HepG2 (cell line): Measurements from ENCODE around the gene CAVIN3. TPM values are rescaled to one million over a fixed set of nuclear protein-coding genes. Genes with fewer than 3 reads are reported as not detected.
"Not testable (repeated sequence)": the region's sequence is repeated elsewhere in the genome, so short reads cannot be mapped to it uniquely, and the experiment has no call there.

Experiments used
- ATAC-seq: fragments of 200-7000 bp; cut with Tn5 transposase; 3 replicates; pipeline ENCODE4 v1.9.1; 2020; ENCODE audit warnings: mild to moderate bottlenecking, moderate library complexity
- BruUV-seq: library from RNA; stranded (reverse); fragments of 400-500 nt; replicated peaks from 2 replicates; lab custom pipeline; 2021; lab: Mats Ljungman, UMichigan
- CTCF ChIA-PET: fragments of 300-600 bp; formaldehyde crosslinking; extraction: SDS; loops from one replicate; lab custom pipeline; 2021; ENCODE audit warnings: low total read pairs, inconsistent platforms, low intra/inter-chr PET ratio; lab: Yijun Ruan, JAX
- POLR2A ChIA-PET: fragments of 350-600 bp; sonication (Branson Sonifier 250); formaldehyde crosslinking; loops from one replicate; lab custom pipeline; 2020; ENCODE audit warnings: antibody characterized with exemption, inconsistent platforms; lab: Yijun Ruan, JAX
- DNase-seq: peaks from one replicate; pipeline ENCODE4 v3.0.0-alpha.2; 2015; ENCODE audit warnings: low spot score
- FAIRE-seq: peaks from 3 replicates; lab custom pipeline; 2011; peaks lifted over from hg19 to GRCh38; lab: Jason Lieb, UNC
- H2AFZ ChIP-seq: one replicate; pipeline ENCODE4 v1.6.1; 2011; ENCODE audit warnings: low read length, inconsistent platforms
- H3K27ac ChIP-seq: fragments of 300-600 bp; 3 replicates; pipeline ENCODE4 v1.8.0; 2011; ENCODE audit warnings: mixed run types, mild to moderate bottlenecking, mixed read lengths, low read length, inconsistent platforms; ENCODE audit not compliant: insufficient read depth; ENCODE audit errors: extremely low read length
- H3K27me3 ChIP-seq, 2 experiments: fragments of 200-600 bp in 1 of 2; 2 replicates in 1 of 2; 3 replicates in 1 of 2; pipeline versions ENCODE4 v1.6.0 to v1.8.0; 2011; ENCODE audit warnings: low read length in 2 of 2, mild to moderate bottlenecking in 2 of 2, moderate library complexity in 2 of 2, inconsistent platforms in 1 of 2; ENCODE audit not compliant: insufficient read depth in 2 of 2, control insufficient read depth in 1 of 2
- H3K36me3 ChIP-seq, 2 experiments: fragments of 200-600 bp in 1 of 2; replicated peaks in 1 of 2; 2 replicates in 1 of 2; 3 replicates in 1 of 2; pipeline versions ENCODE4 v1.5.1 to v1.8.0; 2011; ENCODE audit warnings: low read length in 2 of 2, inconsistent platforms in 1 of 2; ENCODE audit not compliant: insufficient read depth in 2 of 2, control insufficient read depth in 1 of 2
- H3K4me1 ChIP-seq: 2 replicates; pipeline ENCODE4 v1.5.1; 2012; ENCODE audit warnings: low read length, inconsistent platforms; ENCODE audit not compliant: insufficient read depth
- H3K4me2 ChIP-seq: 2 replicates; pipeline ENCODE4 v1.6.0; 2011; ENCODE audit warnings: low read depth, low read length, inconsistent platforms
- H3K4me3 ChIP-seq, 3 experiments: fragments of 200-600 bp in 1 of 3; sonication (generic), shearing (Covaris generic) in 1 of 3; replicated peaks in 1 of 3; 2 replicates each; pipeline ENCODE4 v1.5.1; 2011 to 2016; ENCODE audit warnings: low read length in 3 of 3, inconsistent platforms in 2 of 3, low read depth in 2 of 3, mild to moderate bottlenecking in 2 of 3, control low read depth in 1 of 3, mixed read lengths in 1 of 3; ENCODE audit not compliant: insufficient read depth in 1 of 3
- H3K79me2 ChIP-seq: one replicate; pipeline ENCODE4 v1.6.1; 2011; ENCODE audit warnings: low read length, inconsistent platforms; ENCODE audit not compliant: insufficient read depth
- H3K9ac ChIP-seq: 2 replicates; pipeline ENCODE4 v1.6.0; 2011; ENCODE audit warnings: mild to moderate bottlenecking, low read depth, low read length, inconsistent platforms; ENCODE audit not compliant: insufficient read depth
- H3K9me3 ChIP-seq: 2 replicates; pipeline ENCODE4 v1.5.1; 2012; ENCODE audit warnings: mild to moderate bottlenecking, low read length
- H4K20me1 ChIP-seq: 2 replicates; pipeline ENCODE4 v1.6.0; 2011; ENCODE audit warnings: inconsistent platforms, mild to moderate bottlenecking, low read length, moderate library complexity; ENCODE audit not compliant: insufficient read depth
- SP5 ChIP-seq: IDR thresholded peaks from 2 replicates; pipeline ENCODE4 v1.6.1; 2016; ENCODE audit warnings: low read depth, borderline replicate concordance
- ZNF557 ChIP-seq: sonication (generic); formaldehyde crosslinking; IDR thresholded peaks from 2 replicates; pipeline ENCODE4 v1.4.0; 2020; ENCODE audit warnings: missing genetic modification reagents
- WGBS: methylation state at CpG from one replicate; pipeline ENCODE4 v1.1.6; 2017; ENCODE audit warnings: low lambda C conversion rate; 5-methylcytosine and 5-hydroxymethylcytosine counted together
- in situ Hi-C: cut with HindIII; loops from 2 replicates; pipeline ENCODE4 v1.10.0; 2017; ENCODE audit warnings: low pct_unique_long_range_greater_than_20kb; ENCODE audit not compliant: extremely low pct_ligation_motif_present
- intact Hi-C: fragments of 100-400 bp; cut with micrococcal nuclease; formaldehyde crosslinking; loops from one replicate; pipeline ENCODE4 v1.10.0; 2022; ENCODE audit not compliant: unreplicated experiment
- polyA plus RNA-seq, 8 experiments: library from polyadenylated mRNA; depleted of rRNA in 3 of 8; stranded (reverse) in 7 of 8; unstranded in 1 of 8; fragments of >200 nt; fragmentation: Illumina TruSeq in 4 of 8; extraction: Trizol in 4 of 8; gene quantifications; 2 replicates each; pipeline versions ENCODE4 v1.2.1 to v1.2.3, GENCODE V29; 2011 to 2016; ENCODE audit warnings: low read depth in 4 of 8, missing spikeins in 1 of 8, mixed read lengths in 1 of 8; ENCODE audit not compliant: insufficient read depth in 1 of 8
- total RNA-seq, 5 experiments: library from RNA; depleted of rRNA; stranded (reverse); fragments of >200 nt; fragmentation: Illumina TruSeq; extraction: Trizol; gene quantifications; 2 replicates each; pipeline ENCODE4 v1.2.3, GENCODE V29; 2016; ENCODE audit warnings: low read depth in 1 of 5
- TF ChIP-seq, protein P1 (sequence below): sonication (generic); formaldehyde crosslinking; IDR thresholded peaks from 2 replicates; pipeline ENCODE4 v1.5.1; 2020; ENCODE audit warnings: mild to moderate bottlenecking, missing genetic modification reagents, borderline replicate concordance

The CAVIN3 gene
- total and polyA plus RNA-seq, 2 of the 13 experiments (the other 11 are each of a cell fraction or from before 2014, with no cell fraction given), result not detected

DNA sequence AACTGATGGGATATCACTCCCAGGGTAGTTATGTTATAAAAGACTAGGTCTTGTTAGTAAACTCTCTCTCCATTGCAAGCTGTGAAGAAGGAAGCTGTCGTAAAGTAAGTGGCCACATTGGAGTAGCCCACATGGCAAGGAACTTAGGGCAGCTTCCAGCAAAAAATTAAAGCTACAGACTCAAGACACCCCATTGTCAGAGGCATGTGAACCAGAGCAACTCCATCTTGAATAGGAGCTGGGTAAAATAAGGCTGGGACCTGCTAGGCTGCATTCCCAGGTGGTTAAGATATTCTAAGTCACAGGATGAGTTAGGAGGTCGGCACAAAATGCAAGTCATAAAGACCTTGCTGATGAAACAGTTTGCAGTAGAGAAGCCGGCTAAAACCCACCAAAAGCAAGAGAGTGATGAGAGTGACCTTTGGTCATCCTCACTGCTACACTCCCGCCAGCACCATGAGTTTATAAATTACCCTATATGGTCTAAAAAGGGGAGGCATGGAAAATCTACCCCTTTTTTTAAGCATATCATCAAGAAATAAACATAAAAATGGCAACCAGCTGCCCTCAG is 36.8 kb downstream of the CAVIN3 start:
- H3K79me2 ChIP-seq, result no peaks in the 10 kb centered on the region
- in situ Hi-C loops, result no loop called here
- CTCF ChIA-PET, result no interaction called here
- H3K4me3 ChIP-seq, result no peak overlapping the region
- TF ChIP-seq ZNF557 (CRISPR knock-in tag), result no peak
- TF ChIP-seq, protein P1, sequence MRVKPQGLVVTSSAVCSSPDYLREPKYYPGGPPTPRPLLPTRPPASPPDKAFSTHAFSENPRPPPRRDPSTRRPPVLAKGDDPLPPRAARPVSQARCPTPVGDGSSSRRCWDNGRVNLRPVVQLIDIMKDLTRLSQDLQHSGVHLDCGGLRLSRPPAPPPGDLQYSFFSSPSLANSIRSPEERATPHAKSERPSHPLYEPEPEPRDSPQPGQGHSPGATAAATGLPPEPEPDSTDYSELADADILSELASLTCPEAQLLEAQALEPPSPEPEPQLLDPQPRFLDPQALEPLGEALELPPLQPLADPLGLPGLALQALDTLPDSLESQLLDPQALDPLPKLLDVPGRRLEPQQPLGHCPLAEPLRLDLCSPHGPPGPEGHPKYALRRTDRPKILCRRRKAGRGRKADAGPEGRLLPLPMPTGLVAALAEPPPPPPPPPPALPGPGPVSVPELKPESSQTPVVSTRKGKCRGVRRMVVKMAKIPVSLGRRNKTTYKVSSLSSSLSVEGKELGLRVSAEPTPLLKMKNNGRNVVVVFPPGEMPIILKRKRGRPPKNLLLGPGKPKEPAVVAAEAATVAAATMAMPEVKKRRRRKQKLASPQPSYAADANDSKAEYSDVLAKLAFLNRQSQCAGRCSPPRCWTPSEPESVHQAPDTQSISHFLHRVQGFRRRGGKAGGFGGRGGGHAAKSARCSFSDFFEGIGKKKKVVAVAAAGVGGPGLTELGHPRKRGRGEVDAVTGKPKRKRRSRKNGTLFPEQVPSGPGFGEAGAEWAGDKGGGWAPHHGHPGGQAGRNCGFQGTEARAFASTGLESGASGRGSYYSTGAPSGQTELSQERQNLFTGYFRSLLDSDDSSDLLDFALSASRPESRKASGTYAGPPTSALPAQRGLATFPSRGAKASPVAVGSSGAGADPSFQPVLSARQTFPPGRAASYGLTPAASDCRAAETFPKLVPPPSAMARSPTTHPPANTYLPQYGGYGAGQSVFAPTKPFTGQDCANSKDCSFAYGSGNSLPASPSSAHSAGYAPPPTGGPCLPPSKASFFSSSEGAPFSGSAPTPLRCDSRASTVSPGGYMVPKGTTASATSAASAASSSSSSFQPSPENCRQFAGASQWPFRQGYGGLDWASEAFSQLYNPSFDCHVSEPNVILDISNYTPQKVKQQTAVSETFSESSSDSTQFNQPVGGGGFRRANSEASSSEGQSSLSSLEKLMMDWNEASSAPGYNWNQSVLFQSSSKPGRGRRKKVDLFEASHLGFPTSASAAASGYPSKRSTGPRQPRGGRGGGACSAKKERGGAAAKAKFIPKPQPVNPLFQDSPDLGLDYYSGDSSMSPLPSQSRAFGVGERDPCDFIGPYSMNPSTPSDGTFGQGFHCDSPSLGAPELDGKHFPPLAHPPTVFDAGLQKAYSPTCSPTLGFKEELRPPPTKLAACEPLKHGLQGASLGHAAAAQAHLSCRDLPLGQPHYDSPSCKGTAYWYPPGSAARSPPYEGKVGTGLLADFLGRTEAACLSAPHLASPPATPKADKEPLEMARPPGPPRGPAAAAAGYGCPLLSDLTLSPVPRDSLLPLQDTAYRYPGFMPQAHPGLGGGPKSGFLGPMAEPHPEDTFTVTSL (CRISPR knock-in tag), result no peak
- no peak for TF ChIP-seq SP5
- TF ChIP-seq, all 625 proteins: peak for 0
- Histone ChIP-seq H3K27ac (no peak overlapping the region), H3K9ac (no peak overlapping the region), H3K9me3 (no peaks in the 10 kb centered on the region), H3K4me2 (no peak overlapping the region), H2AFZ (no peak overlapping the region), H4K20me1 (no peaks in the 10 kb centered on the region), H3K4me1 (no peaks in the 10 kb centered on the region), H3K36me3 (no peaks in the 10 kb centered on the region), H3K27me3 (peaks cover 0 to 17% of the 10 kb centered on the region in 2 experiments; a peak in 2 of 5 replicates)
- no peak for DNase-seq
- no TSS peak for BruUV-seq
- intact Hi-C loops, result no loop called here
- POLR2A ChIA-PET, result no interaction called here
- no peak for FAIRE-seq
- WGBS, result 20% methylated on average over 4 of the region's 4 CpGs
- ATAC-seq, result no peak

DNA sequence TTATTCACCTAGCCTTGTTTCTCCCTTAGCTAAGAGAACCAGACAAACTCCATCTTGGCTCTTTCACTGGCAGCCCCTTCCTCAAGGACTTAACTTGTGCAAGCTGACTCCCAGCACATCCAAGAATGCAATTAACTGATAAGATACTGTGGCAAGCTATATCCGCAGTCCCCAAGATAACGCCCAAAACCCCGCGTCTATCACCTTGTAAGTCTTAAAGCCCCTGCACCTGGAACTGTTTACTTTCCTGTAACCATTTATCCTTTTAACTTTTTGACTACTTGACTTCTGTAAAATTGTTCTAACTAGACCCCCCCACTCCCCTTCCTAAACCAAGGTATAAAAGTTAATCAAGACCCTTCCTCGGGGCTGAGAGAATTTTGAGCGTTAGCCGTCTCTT is 39.5 kb downstream of the CAVIN3 start:
- DNase-seq, H3K79me2 ChIP-seq, ATAC-seq, H3K9me3 ChIP-seq, H3K36me3 ChIP-seq, H3K4me1 ChIP-seq, CTCF ChIA-PET, BruUV-seq, H3K4me3 ChIP-seq, H3K9ac ChIP-seq, H3K27ac ChIP-seq, H4K20me1 ChIP-seq, POLR2A ChIA-PET, in situ Hi-C loops, H2AFZ ChIP-seq, FAIRE-seq, intact Hi-C loops, H3K4me2 ChIP-seq: not testable (repeated sequence)
- H3K27me3 ChIP-seq, result peaks cover 0 to 17% of the 10 kb centered on the region in 2 experiments; a peak in 2 of 5 replicates
- WGBS, result 30% methylated on average over 7 of the region's 7 CpGs
